Measurements from ENCODE around the gene C17orf100. TPM values are rescaled to one million over a fixed set of nuclear protein-coding genes. Genes with fewer than 3 reads are reported as not detected.

C17orf100 gene
- total and polyA plus RNA-seq, 2 of the 13 experiments (the other 11 are each of a cell fraction or from before 2014, with no cell fraction given) = 3.6 to 8.7 TPM

GRCh38 chr17:6683081-6683684 is 31.6 kb downstream of the C17orf100 start (continued):
- no peak for TF ChIP-seq HOXA9 (CRISPR knock-in tag; IDR thresholded peaks at IDR 0.05; ENCODE audit: borderline replicate concordance)
- TF ChIP-seq ZSCAN5A (CRISPR knock-in tag; IDR thresholded peaks at IDR 0.05; ENCODE audit: borderline replicate concordance) = no peak
- TF ChIP-seq NFYC (CRISPR knock-in tag; IDR thresholded peaks at IDR 0.05) = no peak
- no peak for TF ChIP-seq ZNF547 (CRISPR knock-in tag; IDR thresholded peaks at IDR 0.05)
- peak; percentile 55; the same call in 1 of the 2 replicates for TF ChIP-seq RXRB (CRISPR knock-in tag; IDR thresholded peaks at IDR 0.05; ENCODE audit: borderline replicate concordance)
- TF ChIP-seq MEIS2 (CRISPR knock-in tag; IDR thresholded peaks at IDR 0.05) = 0 out of 2 replicates have a peak, but pooled peaks have one; percentile 54
- TF ChIP-seq, protein P1, sequence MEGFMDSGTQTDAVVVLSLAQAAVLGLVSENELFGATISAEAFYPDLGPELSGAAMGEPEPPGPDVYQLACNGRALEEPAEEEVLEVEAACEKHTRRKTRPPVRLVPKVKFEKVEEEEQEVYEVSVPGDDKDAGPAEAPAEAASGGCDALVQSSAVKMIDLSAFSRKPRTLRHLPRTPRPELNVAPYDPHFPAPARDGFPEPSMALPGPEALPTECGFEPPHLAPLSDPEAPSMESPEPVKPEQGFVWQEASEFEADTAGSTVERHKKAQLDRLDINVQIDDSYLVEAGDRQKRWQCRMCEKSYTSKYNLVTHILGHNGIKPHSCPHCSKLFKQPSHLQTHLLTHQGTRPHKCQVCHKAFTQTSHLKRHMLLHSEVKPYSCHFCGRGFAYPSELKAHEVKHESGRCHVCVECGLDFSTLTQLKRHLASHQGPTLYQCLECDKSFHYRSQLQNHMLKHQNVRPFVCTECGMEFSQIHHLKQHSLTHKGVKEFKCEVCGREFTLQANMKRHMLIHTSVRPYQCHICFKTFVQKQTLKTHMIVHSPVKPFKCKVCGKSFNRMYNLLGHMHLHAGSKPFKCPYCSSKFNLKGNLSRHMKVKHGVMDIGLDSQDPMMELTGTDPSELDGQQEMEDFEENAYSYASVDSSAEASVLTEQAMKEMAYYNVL (CRISPR knock-in tag; IDR thresholded peaks at IDR 0.05; ENCODE audit: borderline replicate concordance) = no peak
- TF ChIP-seq NKX3-1 (CRISPR knock-in tag; IDR thresholded peaks at IDR 0.05) = peak; percentile 66; the same call in 1 of the 2 replicates
- TF ChIP-seq, protein P2, sequence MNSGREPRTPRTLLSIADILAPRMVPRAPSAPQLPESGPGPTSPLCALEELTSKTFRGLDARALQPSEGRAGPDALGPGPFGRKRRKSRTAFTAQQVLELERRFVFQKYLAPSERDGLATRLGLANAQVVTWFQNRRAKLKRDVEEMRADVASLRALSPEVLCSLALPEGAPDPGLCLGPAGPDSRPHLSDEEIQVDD (CRISPR knock-in tag; IDR thresholded peaks at IDR 0.05; ENCODE audit: borderline replicate concordance) = no peak
- TF ChIP-seq, protein P3, sequence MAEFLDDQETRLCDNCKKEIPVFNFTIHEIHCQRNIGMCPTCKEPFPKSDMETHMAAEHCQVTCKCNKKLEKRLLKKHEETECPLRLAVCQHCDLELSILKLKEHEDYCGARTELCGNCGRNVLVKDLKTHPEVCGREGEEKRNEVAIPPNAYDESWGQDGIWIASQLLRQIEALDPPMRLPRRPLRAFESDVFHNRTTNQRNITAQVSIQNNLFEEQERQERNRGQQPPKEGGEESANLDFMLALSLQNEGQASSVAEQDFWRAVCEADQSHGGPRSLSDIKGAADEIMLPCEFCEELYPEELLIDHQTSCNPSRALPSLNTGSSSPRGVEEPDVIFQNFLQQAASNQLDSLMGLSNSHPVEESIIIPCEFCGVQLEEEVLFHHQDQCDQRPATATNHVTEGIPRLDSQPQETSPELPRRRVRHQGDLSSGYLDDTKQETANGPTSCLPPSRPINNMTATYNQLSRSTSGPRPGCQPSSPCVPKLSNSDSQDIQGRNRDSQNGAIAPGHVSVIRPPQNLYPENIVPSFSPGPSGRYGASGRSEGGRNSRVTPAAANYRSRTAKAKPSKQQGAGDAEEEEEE (CRISPR knock-in tag; IDR thresholded peaks at IDR 0.05; ENCODE audit: borderline replicate concordance) = no peak
- TF ChIP-seq ZNF570 (CRISPR knock-in tag; IDR thresholded peaks at IDR 0.05; ENCODE audit: borderline replicate concordance) = no peak
- TF ChIP-seq, protein P4, sequence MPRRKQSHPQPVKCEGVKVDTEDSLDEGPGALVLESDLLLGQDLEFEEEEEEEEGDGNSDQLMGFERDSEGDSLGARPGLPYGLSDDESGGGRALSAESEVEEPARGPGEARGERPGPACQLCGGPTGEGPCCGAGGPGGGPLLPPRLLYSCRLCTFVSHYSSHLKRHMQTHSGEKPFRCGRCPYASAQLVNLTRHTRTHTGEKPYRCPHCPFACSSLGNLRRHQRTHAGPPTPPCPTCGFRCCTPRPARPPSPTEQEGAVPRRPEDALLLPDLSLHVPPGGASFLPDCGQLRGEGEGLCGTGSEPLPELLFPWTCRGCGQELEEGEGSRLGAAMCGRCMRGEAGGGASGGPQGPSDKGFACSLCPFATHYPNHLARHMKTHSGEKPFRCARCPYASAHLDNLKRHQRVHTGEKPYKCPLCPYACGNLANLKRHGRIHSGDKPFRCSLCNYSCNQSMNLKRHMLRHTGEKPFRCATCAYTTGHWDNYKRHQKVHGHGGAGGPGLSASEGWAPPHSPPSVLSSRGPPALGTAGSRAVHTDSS (CRISPR knock-in tag; conservative IDR thresholded peaks at IDR 0.05) = no peak
- TF ChIP-seq, protein P5, sequence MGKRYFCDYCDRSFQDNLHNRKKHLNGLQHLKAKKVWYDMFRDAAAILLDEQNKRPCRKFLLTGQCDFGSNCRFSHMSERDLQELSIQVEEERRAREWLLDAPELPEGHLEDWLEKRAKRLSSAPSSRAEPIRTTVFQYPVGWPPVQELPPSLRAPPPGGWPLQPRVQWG (CRISPR knock-in tag; IDR thresholded peaks at IDR 0.05; ENCODE audit: borderline replicate concordance, low read depth) = no peak
- no peak for TF ChIP-seq ZNF770 (CRISPR knock-in tag; IDR thresholded peaks at IDR 0.05)
- no peak for TF ChIP-seq RBFOX2 (IDR thresholded peaks at IDR 0.05; ENCODE audit: low read depth, low read length)
- no peak for TF ChIP-seq RFX3 (CRISPR knock-in tag; IDR thresholded peaks at IDR 0.05)
- TF ChIP-seq ZKSCAN5 (CRISPR knock-in tag; IDR thresholded peaks at IDR 0.05) = no peak
- peak; percentile 88 for TF ChIP-seq HHEX (CRISPR knock-in tag; IDR thresholded peaks at IDR 0.05)
- TF ChIP-seq EZH2 (conservative IDR thresholded peaks at IDR 0.05; ENCODE audit: low read depth, low read length) = no peak
- peak; percentile 75; the same call in 1 of the 2 replicates for TF ChIP-seq MBD4 (IDR thresholded peaks at IDR 0.05; ENCODE audit: borderline replicate concordance, low read length)
